Astrocyte (in vitro differentiated cells and primary cell): ENCODE data around the gene MDM1. TPM values are rescaled to one million over a fixed set of nuclear protein-coding genes. Genes with fewer than 3 reads are reported as not detected.

Experiments
- DNase-seq: peaks from one replicate; pipeline ENCODE4 v3.0.0-alpha.2; 2010; ENCODE audit warnings: low read depth
- FAIRE-seq: peaks from 2 replicates; lab custom pipeline; 2011; peaks lifted over from hg19 to GRCh38; lab: Jason Lieb, UNC
- H2AFZ ChIP-seq: 2 replicates; pipeline ENCODE4 v1.6.0; 2012; ENCODE audit warnings: low read depth, low read length, inconsistent platforms
- H3K27ac ChIP-seq: 2 replicates; pipeline ENCODE4 v1.5.1; 2011; ENCODE audit warnings: low read depth, low read length, inconsistent platforms
- H3K27me3 ChIP-seq: 2 replicates; pipeline ENCODE4 v1.6.0; 2011; ENCODE audit warnings: low read length, inconsistent platforms; ENCODE audit not compliant: insufficient read depth
- H3K36me3 ChIP-seq: 2 replicates; pipeline ENCODE4 v1.5.1; 2011; ENCODE audit warnings: low read length, inconsistent platforms; ENCODE audit not compliant: insufficient read depth
- H3K4me1 ChIP-seq: 2 replicates; pipeline ENCODE4 v1.5.1; 2011; ENCODE audit warnings: low read length, inconsistent platforms; ENCODE audit not compliant: insufficient read depth
- H3K4me2 ChIP-seq: 2 replicates; pipeline ENCODE4 v1.6.0; 2012; ENCODE audit warnings: low read length, inconsistent platforms
- H3K4me3 ChIP-seq: 2 replicates; pipeline ENCODE4 v1.5.1; 2011; ENCODE audit warnings: low read depth, mild to moderate bottlenecking, low read length, inconsistent platforms; ENCODE audit not compliant: insufficient read depth
- H3K79me2 ChIP-seq: 2 replicates; pipeline ENCODE4 v1.6.0; 2012; ENCODE audit warnings: mild to moderate bottlenecking, low read length, inconsistent platforms; ENCODE audit not compliant: insufficient read depth
- H3K9ac ChIP-seq: 2 replicates; pipeline ENCODE4 v1.6.0; 2012; ENCODE audit warnings: mild to moderate bottlenecking, low read length, inconsistent platforms
- H3K9me3 ChIP-seq: 2 replicates; pipeline ENCODE4 v1.5.1; 2012; ENCODE audit warnings: low read depth, mild to moderate bottlenecking, low read length, inconsistent platforms; ENCODE audit not compliant: insufficient read depth
- H4K20me1 ChIP-seq: 2 replicates; pipeline ENCODE4 v1.6.0; 2012; ENCODE audit warnings: low read length, inconsistent platforms; ENCODE audit not compliant: insufficient read depth
- H3K27ac Mint-ChIP-seq: one replicate; pipeline ENCODE4 v1.8.0; 2021; ENCODE audit warnings: mild to moderate bottlenecking, mixed read lengths; ENCODE audit not compliant: unreplicated experiment
- H3K27me3 Mint-ChIP-seq: one replicate; pipeline ENCODE4 v1.8.0; 2021; ENCODE audit warnings: low read depth, mixed read lengths; ENCODE audit not compliant: unreplicated experiment
- H3K36me3 Mint-ChIP-seq: one replicate; pipeline ENCODE4 v1.8.0; 2021; ENCODE audit warnings: low read depth, mixed read lengths; ENCODE audit not compliant: unreplicated experiment
- H3K4me1 Mint-ChIP-seq: one replicate; pipeline ENCODE4 v1.8.0; 2021; ENCODE audit warnings: low read depth, mixed read lengths; ENCODE audit not compliant: unreplicated experiment
- H3K4me3 Mint-ChIP-seq: one replicate; pipeline ENCODE4 v1.8.0; 2021; ENCODE audit warnings: mild to moderate bottlenecking, moderate library complexity, mixed read lengths; ENCODE audit not compliant: unreplicated experiment
- H3K9me3 Mint-ChIP-seq: one replicate; pipeline ENCODE4 v1.8.0; 2021; ENCODE audit warnings: mild to moderate bottlenecking, mixed read lengths; ENCODE audit not compliant: unreplicated experiment
- CTCF ChIP-seq: IDR thresholded peaks from 2 replicates; pipeline ENCODE4 v1.5.1; 2011; ENCODE audit warnings: low read depth, mild to moderate bottlenecking, inconsistent platforms, low read length, moderate library complexity; ENCODE audit not compliant: insufficient read depth
- EZH2 ChIP-seq: IDR thresholded peaks from 2 replicates; pipeline ENCODE4 v1.6.1; 2012; ENCODE audit warnings: mild to moderate bottlenecking, low read length, inconsistent platforms; ENCODE audit not compliant: insufficient read depth
- total RNA-seq: library from RNA; stranded (reverse); gene quantifications from 2 replicates; pipeline ENCODE4 v1.2.1, GENCODE V29; 2021

The MDM1 gene
- total RNA-seq, 1 donor from 2014 or later = 10.8 TPM

- Mint-ChIP-seq H3K9me3 (no peaks in the 10 kb centered on the region), H3K27me3 (no peaks in the 10 kb centered on the region), H3K4me3 (no peak overlapping the region), H3K36me3 (no peaks in the 10 kb centered on the region), H3K4me1 (no peaks in the 10 kb centered on the region), H3K27ac (no peak overlapping the region)
- no peaks in the 10 kb centered on the region for H4K20me1 ChIP-seq
- H3K79me2 ChIP-seq = no peaks in the 10 kb centered on the region
- no peaks in the 10 kb centered on the region for H3K9me3 ChIP-seq
- H3K36me3 ChIP-seq = no peaks in the 10 kb centered on the region
- H3K4me2 ChIP-seq = no peak overlapping the region
- no peak overlapping the region for H2AFZ ChIP-seq
- no peak for TF ChIP-seq EZH2
- no peak for TF ChIP-seq CTCF
- H3K27me3 ChIP-seq = no peaks in the 10 kb centered on the region
- H3K4me3 ChIP-seq = no peak overlapping the region
- no peak overlapping the region for H3K27ac ChIP-seq
- no peak for DNase-seq
- FAIRE-seq = no peak
- no peak overlapping the region for H3K9ac ChIP-seq
- H3K4me1 ChIP-seq = no peaks in the 10 kb centered on the region
Observed at GRCh38 chr12:68291396-68292036, 40.6 kb downstream of the MDM1 start.

GRCh38 chr12:68290126-68290525 is 42.0 kb downstream of the MDM1 start:
- DNase-seq (peak; percentile 69), FAIRE-seq (no peak)
- Histone ChIP-seq H3K9me3 (no peaks in the 10 kb centered on the region), H3K27ac (no peak overlapping the region), H3K4me3 (no peak overlapping the region), H3K9ac (no peak overlapping the region), H3K36me3 (no peaks in the 10 kb centered on the region), H3K27me3 (no peaks in the 10 kb centered on the region), H4K20me1 (no peaks in the 10 kb centered on the region), H3K4me1 (no peaks in the 10 kb centered on the region), H3K4me2 (no peak overlapping the region), H3K79me2 (no peaks in the 10 kb centered on the region), H2AFZ (no peak overlapping the region)
- Mint-ChIP-seq H3K9me3 (no peaks in the 10 kb centered on the region), H3K27ac (no peak overlapping the region), H3K27me3 (no peaks in the 10 kb centered on the region), H3K4me1 (no peaks in the 10 kb centered on the region), H3K4me3 (no peak overlapping the region), H3K36me3 (no peaks in the 10 kb centered on the region)
- TF ChIP-seq CTCF = no peak
- no peak for TF ChIP-seq EZH2

- Mint-ChIP-seq H3K9me3 (no peaks in the 10 kb centered on the region), H3K4me1 (no peaks in the 10 kb centered on the region), H3K27ac (no peak overlapping the region), H3K4me3 (no peak overlapping the region), H3K36me3 (no peaks in the 10 kb centered on the region), H3K27me3 (peaks cover 2% of the 10 kb centered on the region)
- H2AFZ ChIP-seq = no peak overlapping the region
- no peak for DNase-seq
- no peaks in the 10 kb centered on the region for H3K9me3 ChIP-seq
- H3K27me3 ChIP-seq = no peaks in the 10 kb centered on the region
- no peak overlapping the region for H3K4me2 ChIP-seq
- no peak overlapping the region for H3K4me3 ChIP-seq
- H3K79me2 ChIP-seq = no peaks in the 10 kb centered on the region
- no peaks in the 10 kb centered on the region for H3K4me1 ChIP-seq
- no peaks in the 10 kb centered on the region for H4K20me1 ChIP-seq
- H3K27ac ChIP-seq = no peak overlapping the region
- H3K36me3 ChIP-seq = no peaks in the 10 kb centered on the region
- TF ChIP-seq EZH2 (no peak), CTCF (no peak)
- no peak overlapping the region for H3K9ac ChIP-seq
- no peak for FAIRE-seq
Observed at GRCh38 chr12:68287106-68287505, 45.1 kb downstream of the MDM1 start.
